ENCODE data around the gene ZNF415.

DNA sequence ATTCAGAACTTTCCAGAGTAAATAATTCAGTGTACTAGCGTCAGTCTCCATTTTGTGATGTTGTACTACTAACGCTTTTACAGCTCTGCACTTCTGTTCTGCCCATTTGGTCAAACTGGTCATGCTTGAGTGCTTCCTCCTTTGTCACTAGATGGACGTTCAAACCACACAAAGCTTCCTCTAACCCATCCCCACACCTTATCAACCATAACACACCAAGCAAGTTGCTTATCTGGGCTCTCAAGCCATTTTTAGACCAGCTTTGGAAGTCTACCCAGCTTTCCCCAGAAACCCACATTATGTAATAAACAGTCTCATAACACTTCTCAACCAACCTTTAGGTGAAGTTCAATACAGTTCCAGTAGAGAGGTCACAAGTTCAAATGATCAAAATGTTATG is 28.4 kb upstream of the ZNF415 start:
- no peak for TF ChIP-seq POLR2A (IDR thresholded peaks at IDR 0.05; ENCODE audit: extremely low read depth, insufficient read length)
- TF ChIP-seq, protein P1, sequence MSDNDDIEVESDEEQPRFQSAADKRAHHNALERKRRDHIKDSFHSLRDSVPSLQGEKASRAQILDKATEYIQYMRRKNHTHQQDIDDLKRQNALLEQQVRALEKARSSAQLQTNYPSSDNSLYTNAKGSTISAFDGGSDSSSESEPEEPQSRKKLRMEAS (IDR thresholded peaks at IDR 0.05; ENCODE audit: low read depth, low read length): no peak
- no peak for TF ChIP-seq CTCF (IDR thresholded peaks at IDR 0.05; ENCODE audit: low read depth, low read length)
- TF ChIP-seq MYC (IDR thresholded peaks at IDR 0.05; ENCODE audit: low read depth, low read length): no peak

Data from NB4 (cell line).